ENCODE measurements around the gene GATA1. TPM values are rescaled to one million over a fixed set of nuclear protein-coding genes. Genes with fewer than 3 reads are reported as not detected.

The GATA1 gene
- not detected in 2 replicates for total RNA-seq
- 0.13 TPM in 1 of 2 replicates, not detected in the other for polyA plus RNA-seq

GRCh38 chrX:48786341-48786800 lies at the start of gene GATA1:
Gene GATA1 (plus strand): TSS chrX:48786590. CDS start chrX:48791110, 4,520 bp downstream.
- WGBS (ENCODE audit: low lambda C conversion rate, missing lambda C conversion rate): no CpG with 5 or more reads among the region's 7 CpGs
- no peaks in the 10 kb centered on the region for H3K79me2 ChIP-seq

GRCh38 chrX:48736878-48737212 lies 49.5 kb upstream of the GATA1 start:
- Histone ChIP-seq H3K9me2 (replicated peaks; ENCODE audit: insufficient read depth) (no peaks in the 10 kb centered on the region), H4K20me1 (ENCODE audit: insufficient read depth, poor library complexity, severe bottlenecking) (no peaks in the 10 kb centered on the region), H3K79me2 (no peaks in the 10 kb centered on the region), H3K4me1 (ENCODE audit: insufficient read depth) (no peaks in the 10 kb centered on the region), H3K27ac (peak overlapping the region; percentile 29), H3K27me3 (no peaks in the 10 kb centered on the region), H2AFZ (peak overlapping the region; percentile 28), H3K36me3 (replicated peaks; ENCODE audit: insufficient read depth, low read depth) (no peaks in the 10 kb centered on the region), H3K4me3 (peak overlapping the region; percentile 13), H3K4me2 (peak overlapping the region; percentile 71), H3K9me3 (ENCODE audit: low read depth) (no peaks in the 10 kb centered on the region)
- TF ChIP-seq EZH2phosphoT487 (IDR thresholded peaks at IDR 0.05; ENCODE audit: low read depth, severe bottlenecking, unreplicated experiment) (no peak), CTCF (IDR thresholded peaks at IDR 0.05; ENCODE audit: poor library complexity) (no peak), EZH2 (IDR thresholded peaks at IDR 0.05; ENCODE audit: borderline replicate concordance) (no peak)
- no peak for DNase-seq (ENCODE audit: low spot score)
- WGBS (ENCODE audit: low lambda C conversion rate, missing lambda C conversion rate): 50% methylated on average over 10 of the region's 10 CpGs

More at GRCh38 chrX:48786341-48786800, at the start of gene GATA1:
- Histone ChIP-seq H3K27me3 (no peaks in the 10 kb centered on the region), H4K20me1 (ENCODE audit: insufficient read depth, poor library complexity, severe bottlenecking) (no peaks in the 10 kb centered on the region), H3K9me2 (replicated peaks; ENCODE audit: insufficient read depth) (no peaks in the 10 kb centered on the region), H3K27ac (no peak within 1 kb of the TSS), H3K4me1 (ENCODE audit: insufficient read depth) (no peaks in the 10 kb centered on the region), H3K9me3 (ENCODE audit: low read depth) (no peaks in the 10 kb centered on the region), H3K4me3 (no peak within 1 kb of the TSS), H2AFZ (no peak within 1 kb of the TSS), H3K4me2 (no peak within 1 kb of the TSS), H3K36me3 (replicated peaks; ENCODE audit: insufficient read depth, low read depth) (no peaks in the 10 kb centered on the region)
- no peak for TF ChIP-seq CTCF (IDR thresholded peaks at IDR 0.05; ENCODE audit: poor library complexity)
- no peak for TF ChIP-seq EZH2 (IDR thresholded peaks at IDR 0.05; ENCODE audit: borderline replicate concordance)
- TF ChIP-seq EZH2phosphoT487 (IDR thresholded peaks at IDR 0.05; ENCODE audit: low read depth, severe bottlenecking, unreplicated experiment): no peak
- no peak for DNase-seq (ENCODE audit: low spot score)

- H3K9me3 ChIP-seq (ENCODE audit: low read depth): no peaks in the 10 kb centered on the region
- DNase-seq (ENCODE audit: low spot score): peak; percentile 94
- no peaks in the 10 kb centered on the region for H3K79me2 ChIP-seq
- H3K9me2 ChIP-seq (replicated peaks; ENCODE audit: insufficient read depth): no peaks in the 10 kb centered on the region
- WGBS (ENCODE audit: low lambda C conversion rate, missing lambda C conversion rate): 40% methylated on average over 48 of the region's 48 CpGs
- H4K20me1 ChIP-seq (ENCODE audit: insufficient read depth, poor library complexity, severe bottlenecking): no peaks in the 10 kb centered on the region
- peak overlapping the region; percentile 54 for H2AFZ ChIP-seq
- peak overlapping the region; percentile 74 for H3K4me2 ChIP-seq
- no peaks in the 10 kb centered on the region for H3K36me3 ChIP-seq (replicated peaks; ENCODE audit: insufficient read depth, low read depth)
- TF ChIP-seq CTCF (IDR thresholded peaks at IDR 0.05; ENCODE audit: poor library complexity): no peak
- no peak for TF ChIP-seq EZH2 (IDR thresholded peaks at IDR 0.05; ENCODE audit: borderline replicate concordance)
- H3K4me1 ChIP-seq (ENCODE audit: insufficient read depth): no peaks in the 10 kb centered on the region
- peak overlapping the region; percentile 97 for H3K27ac ChIP-seq
- H3K4me3 ChIP-seq: peak overlapping the region; percentile 25
- H3K27me3 ChIP-seq: no peaks in the 10 kb centered on the region
Observed at GRCh38 chrX:48737213-48737938, 49.0 kb upstream of the GATA1 start.

Measured in hepatocyte (in vitro differentiated cells).